NCI-H2081 (cell line): ENCODE results near the gene CLEC16A.

Experiments used
- DNase-seq, 2 experiments: peaks; one replicate each; lab custom pipeline; 2025; lab: John Stamatoyannopoulos, UW

The CLEC16A gene

GRCh38 chr16:11123666-11124065 is 179.3 kb downstream of the CLEC16A start:
- no peak for DNase-seq

- no peak for DNase-seq
These were observed 181.6 kb downstream of the CLEC16A start for GRCh38 chr16:11125936-11126335.

- no peak for DNase-seq
These were observed 182.2 kb downstream of the CLEC16A start for GRCh38 chr16:11126399-11127054.

- no peak for DNase-seq
These were observed 183.3 kb downstream of the CLEC16A start for GRCh38 chr16:11127610-11128195.

- no peak for DNase-seq
These were observed 184.1 kb downstream of the CLEC16A start for GRCh38 chr16:11128211-11129141.

- DNase-seq: no peak
These were observed 185.0 kb downstream of the CLEC16A start for GRCh38 chr16:11129378-11129781.

GRCh38 chr16:11130978-11131665 is 186.8 kb downstream of the CLEC16A start:
- DNase-seq: no peak

GRCh38 chr16:11131706-11132105 is 187.3 kb downstream of the CLEC16A start:
- no peak for DNase-seq

- DNase-seq: no peak
These were observed 189.1 kb downstream of the CLEC16A start for GRCh38 chr16:11133344-11133943.

GRCh38 chr16:11134722-11135463 is 190.5 kb downstream of the CLEC16A start:
- no peak for DNase-seq

GRCh38 chr16:11135464-11135973 is 191.2 kb downstream of the CLEC16A start:
- no peak for DNase-seq

GRCh38 chr16:11136600-11136999 is 192.2 kb downstream of the CLEC16A start:
- peak; percentile 66 to 82 for DNase-seq

- no peak for DNase-seq
These were observed 193.8 kb downstream of the CLEC16A start for GRCh38 chr16:11138022-11138768.

GRCh38 chr16:11138769-11139325 is 194.5 kb downstream of the CLEC16A start:
- DNase-seq: no peak

- no peak for DNase-seq
These were observed 195.1 kb downstream of the CLEC16A start for GRCh38 chr16:11139326-11140097.

GRCh38 chr16:11140098-11140375 is 195.7 kb downstream of the CLEC16A start:
- DNase-seq: no peak

- no peak for DNase-seq
These were observed 196.1 kb downstream of the CLEC16A start for GRCh38 chr16:11140466-11140865.

- no peak for DNase-seq
These were observed 196.5 kb downstream of the CLEC16A start for GRCh38 chr16:11140867-11141266.
